ENCODE results near the gene IMP3.
"Not testable (repeated sequence)": the region's sequence is repeated elsewhere in the genome, so short reads cannot be mapped to it uniquely, and the experiment has no call there.

Gene IMP3

GRCh38 chr15:75639709-75640482 lies at the start of gene IMP3:
IMP3 (minus strand) TSS chr15:75640224; CDS start chr15:75640168, 56 bp downstream.
- peak; percentile 97 for DNase-seq

- DNase-seq: not testable (repeated sequence)
These were observed 49.4 kb upstream of the IMP3 start for GRCh38 chr15:75689429-75689828.

GRCh38 chr15:75688831-75689230 lies 48.8 kb upstream of the IMP3 start:
- DNase-seq: no peak

GRCh38 chr15:75688278-75688557 lies 48.2 kb upstream of the IMP3 start:
- DNase-seq: no peak

- no peak for DNase-seq
These were observed 47.7 kb upstream of the IMP3 start for GRCh38 chr15:75687486-75688277.

GRCh38 chr15:75686212-75686642 lies 46.2 kb upstream of the IMP3 start:
- DNase-seq: not testable (repeated sequence)

GRCh38 chr15:75685195-75685594 lies 45.2 kb upstream of the IMP3 start:
- DNase-seq: no peak

- no peak for DNase-seq
These were observed 44.6 kb upstream of the IMP3 start for GRCh38 chr15:75684648-75685047.

- not testable (repeated sequence) for DNase-seq
These were observed 43.8 kb upstream of the IMP3 start for GRCh38 chr15:75683646-75684312.

GRCh38 chr15:75682181-75683135 lies 42.4 kb upstream of the IMP3 start:
- no peak for DNase-seq

GRCh38 chr15:75680007-75680789 lies 40.2 kb upstream of the IMP3 start:
- DNase-seq: no peak

GRCh38 chr15:75678324-75678690 lies 38.3 kb upstream of the IMP3 start:
- DNase-seq: not testable (repeated sequence)

GRCh38 chr15:75677465-75678323 lies 37.7 kb upstream of the IMP3 start:
- DNase-seq: no peak

- DNase-seq: no peak
These were observed 36.9 kb upstream of the IMP3 start for GRCh38 chr15:75676688-75677464.

GRCh38 chr15:75675579-75676404 lies 35.8 kb upstream of the IMP3 start:
- DNase-seq: no peak

GRCh38 chr15:75674366-75674765 lies 34.3 kb upstream of the IMP3 start:
- no peak for DNase-seq

- peak; percentile 45 for DNase-seq
These were observed 33.6 kb upstream of the IMP3 start for GRCh38 chr15:75673426-75674235.
